Parathyroid adenoma (tissue), 2 donors: Measurements from ENCODE around the gene IFIT1.
A peak's percentile ranks its signal among the peaks of the same experiment; 100 is the strongest.

Experiments
- H2AFZ ChIP-seq: fragments of 300-600 bp; sonication (generic); one replicate; pipeline ENCODE4 v1.7.0; 2017; ENCODE audit warnings: antibody characterized with exemption, mild to moderate bottlenecking
- H3K27ac ChIP-seq: fragments of 300-600 bp; sonication (generic); one replicate; pipeline ENCODE4 v1.7.0; 2017
- H3K27me3 ChIP-seq: fragments of 300-600 bp; sonication (generic); one replicate; pipeline ENCODE4 v1.7.0; 2017; ENCODE audit warnings: low read length; ENCODE audit not compliant: control insufficient read depth, insufficient read depth
- H3K36me3 ChIP-seq: fragments of 300-600 bp; sonication (generic); one replicate; pipeline ENCODE4 v1.7.0; 2017; ENCODE audit warnings: low read length; ENCODE audit not compliant: control insufficient read depth, insufficient read depth
- H3K4me1 ChIP-seq: fragments of 300-600 bp; sonication (generic); one replicate; pipeline ENCODE4 v1.7.0; 2017; ENCODE audit warnings: control low read depth
- H3K4me2 ChIP-seq: fragments of 300-600 bp; sonication (generic); one replicate; pipeline ENCODE4 v1.7.0; 2017; ENCODE audit warnings: low read length
- H3K4me3 ChIP-seq: fragments of 300-600 bp; sonication (generic); one replicate; pipeline ENCODE4 v1.7.0; 2017; ENCODE audit warnings: low read depth, low read length
- H3K79me2 ChIP-seq: fragments of 300-600 bp; sonication (generic); one replicate; pipeline ENCODE4 v1.7.0; 2017; ENCODE audit warnings: control low read depth
- H3K9ac ChIP-seq: fragments of 300-600 bp; sonication (generic); one replicate; pipeline ENCODE4 v1.7.0; 2017; ENCODE audit warnings: mild to moderate bottlenecking
- H3K9me3 ChIP-seq: fragments of 300-600 bp; sonication (generic); one replicate; pipeline ENCODE4 v1.7.0; 2017; ENCODE audit warnings: low read length; ENCODE audit not compliant: control insufficient read depth
- CTCF ChIP-seq: fragments of 300-600 bp; sonication (generic); IDR thresholded peaks from one replicate; pipeline ENCODE4 v1.7.0; 2017; ENCODE audit warnings: antibody characterized with exemption, mild to moderate bottlenecking
- donor health status: primary hyperparathyroidism.

The IFIT1 gene

GRCh38 chr10:89382757-89383156 is 9.7 kb upstream of the IFIT1 start:
- H3K27me3 ChIP-seq, result no peaks in the 10 kb centered on the region
- H3K4me2 ChIP-seq, result no peak overlapping the region
- H3K79me2 ChIP-seq, result no peaks in the 10 kb centered on the region
- H3K36me3 ChIP-seq, result no peaks in the 10 kb centered on the region
- H3K9me3 ChIP-seq, result no peaks in the 10 kb centered on the region
- peaks cover 3% of the 10 kb centered on the region for H3K4me1 ChIP-seq
- no peak overlapping the region for H2AFZ ChIP-seq
- H3K4me3 ChIP-seq, result no peak overlapping the region
- no peak overlapping the region for H3K27ac ChIP-seq
- TF ChIP-seq CTCF, result no peak
- H3K9ac ChIP-seq, result no peak overlapping the region

GRCh38 chr10:89384474-89385340 is 7.7 kb upstream of the IFIT1 start:
- Histone ChIP-seq H3K9ac (no peak overlapping the region), H2AFZ (no peak overlapping the region), H3K79me2 (no peaks in the 10 kb centered on the region), H3K36me3 (no peaks in the 10 kb centered on the region), H3K4me1 (no peaks in the 10 kb centered on the region), H3K9me3 (no peaks in the 10 kb centered on the region), H3K27me3 (no peaks in the 10 kb centered on the region), H3K4me2 (no peak overlapping the region), H3K27ac (no peak overlapping the region), H3K4me3 (no peak overlapping the region)
- no peak for TF ChIP-seq CTCF

GRCh38 chr10:89388806-89389205 is 3.6 kb upstream of the IFIT1 start:
- Histone ChIP-seq H3K9me3 (no peaks in the 10 kb centered on the region), H3K36me3 (no peaks in the 10 kb centered on the region), H3K79me2 (peaks cover 6% of the 10 kb centered on the region), H3K4me3 (no peak overlapping the region), H3K4me1 (peaks cover 9% of the 10 kb centered on the region), H3K27me3 (no peaks in the 10 kb centered on the region), H2AFZ (no peak overlapping the region), H3K27ac (no peak overlapping the region), H3K9ac (no peak overlapping the region), H3K4me2 (no peak overlapping the region)
- no peak for TF ChIP-seq CTCF

- H3K9me3 ChIP-seq, result no peaks in the 10 kb centered on the region
- H3K4me2 ChIP-seq, result no peak overlapping the region
- H2AFZ ChIP-seq, result no peak overlapping the region
- H3K27me3 ChIP-seq, result no peaks in the 10 kb centered on the region
- no peak overlapping the region for H3K4me3 ChIP-seq
- H3K27ac ChIP-seq, result no peak overlapping the region
- peaks cover 6% of the 10 kb centered on the region for H3K79me2 ChIP-seq
- no peak overlapping the region for H3K9ac ChIP-seq
- H3K4me1 ChIP-seq, result peaks cover 9% of the 10 kb centered on the region
- H3K36me3 ChIP-seq, result no peaks in the 10 kb centered on the region
- TF ChIP-seq CTCF, result peak; percentile 44
These were observed 3.2 kb upstream of the IFIT1 start for GRCh38 chr10:89389254-89389653.
